Mucosa of descending colon (tissue), 3 donors: ENCODE measurements around the gene RAMACL. TPM values are rescaled to one million over a fixed set of nuclear protein-coding genes. Genes with fewer than 3 reads are reported as not detected.
A peak's percentile ranks its signal among the peaks of the same experiment; 100 is the strongest.

Experiments used
- ATAC-seq: fragments of 200-7000 bp; cut with Tn5 transposase; one replicate; pipeline ENCODE4 v1.9.1; 2020; ENCODE audit warnings: mild to moderate bottlenecking, moderate library complexity
- DNase-seq, 3 donors: peaks; one replicate each; pipeline ENCODE4 v3.0.0-alpha.2; 2020
- H3K36me3 ChIP-seq: fragments of 200-600 bp; one replicate; pipeline ENCODE4 v1.8.0; 2021; ENCODE audit warnings: low read depth, mild to moderate bottlenecking
- H3K4me1 ChIP-seq: fragments of 200-600 bp; one replicate; pipeline ENCODE4 v1.8.0; 2021; ENCODE audit warnings: low read depth, mild to moderate bottlenecking
- H3K4me3 ChIP-seq: fragments of 200-600 bp; one replicate; pipeline ENCODE4 v1.8.0; 2021; ENCODE audit warnings: mild to moderate bottlenecking
- H3K9me3 ChIP-seq: fragments of 200-600 bp; one replicate; pipeline ENCODE4 v1.8.0; 2021; ENCODE audit warnings: mild to moderate bottlenecking
- CTCF ChIP-seq: fragments of 200-600 bp; IDR thresholded peaks from one replicate; pipeline ENCODE4 v1.8.0; 2022; ENCODE audit warnings: antibody characterized with exemption, mild to moderate bottlenecking
- intact Hi-C, 2 donors: fragments of 100-400 bp; cut with DNase I in 1 of 2; cut with micrococcal nuclease in 1 of 2; formaldehyde crosslinking; loops; one replicate each; pipeline versions ENCODE4 v1.11.0 to v1.11.1; 2022; cut with DNase I, micrococcal nuclease
- total RNA-seq, 3 donors: library from RNA; stranded (reverse); fragmentation: NEBNext Ultra II Directional in 2 of 3; extraction: Animal tissue kit (Norgen Biotek cat#: 25700) in 2 of 3; gene quantifications; one replicate each; pipeline versions ENCODE4 v1.2.1 to v1.2.4, GENCODE V29; 2021 to 2023
- donor health status: DM: no; HTN: no; CAD: no; lungs with moderate emphysema.
- donor health status: DM: no; HTN: no; CAD: no.
- donor health status: DM: no; HTN: yes; CAD: no.

The RAMACL gene
- total RNA-seq, 3 donors from 2014 or later, result 0.66 to 1.7 (median 0.92) TPM

- no peak overlapping the region for H3K4me3 ChIP-seq
- H3K4me1 ChIP-seq, result peaks cover 2% of the 10 kb centered on the region
- no peaks in the 10 kb centered on the region for H3K36me3 ChIP-seq
- intact Hi-C loops, result no loop called here
- DNase-seq (no peak), ATAC-seq (no peak)
- TF ChIP-seq CTCF, result no peak
- no peaks in the 10 kb centered on the region for H3K9me3 ChIP-seq
These were observed 25.2 kb upstream of the RAMACL start for GRCh38 chr6:166611631-166612030.

- no peak for TF ChIP-seq CTCF
- peaks cover 2% of the 10 kb centered on the region for H3K4me1 ChIP-seq
- no peaks in the 10 kb centered on the region for H3K36me3 ChIP-seq
- ATAC-seq (no peak), DNase-seq (no peak)
- no peak overlapping the region for H3K4me3 ChIP-seq
- no peaks in the 10 kb centered on the region for H3K9me3 ChIP-seq
- intact Hi-C loops, result no loop called here
These were observed 23.6 kb upstream of the RAMACL start for GRCh38 chr6:166610069-166610468.

GRCh38 chr6:166608774-166609173 is 22.3 kb upstream of the RAMACL start:
- intact Hi-C loops, result no loop called here
- H3K9me3 ChIP-seq, result no peaks in the 10 kb centered on the region
- DNase-seq, result peak in 1 of 3 donors; percentile 33

GRCh38 chr6:166605752-166606151 is 19.3 kb upstream of the RAMACL start:
- Histone ChIP-seq H3K4me1 (no peaks in the 10 kb centered on the region), H3K9me3 (no peaks in the 10 kb centered on the region), H3K4me3 (no peak overlapping the region), H3K36me3 (no peaks in the 10 kb centered on the region)
- TF ChIP-seq CTCF, result no peak
- ATAC-seq (no peak), DNase-seq (no peak)
- intact Hi-C loops, result no loop called here

More at GRCh38 chr6:166608774-166609173, 22.3 kb upstream of the RAMACL start:
- peak; percentile 68 for ATAC-seq
- peaks cover 2% of the 10 kb centered on the region for H3K4me1 ChIP-seq
- no peak overlapping the region for H3K4me3 ChIP-seq
- H3K36me3 ChIP-seq, result no peaks in the 10 kb centered on the region
- TF ChIP-seq CTCF, result no peak

- Histone ChIP-seq H3K36me3 (no peaks in the 10 kb centered on the region), H3K4me1 (no peaks in the 10 kb centered on the region), H3K9me3 (no peaks in the 10 kb centered on the region), H3K4me3 (no peak overlapping the region)
- ATAC-seq, result no peak
- no peak for DNase-seq
- intact Hi-C loops, result no loop called here
- TF ChIP-seq CTCF, result no peak
These were observed 18.4 kb upstream of the RAMACL start for GRCh38 chr6:166604911-166605310.

GRCh38 chr6:166604328-166604727 is 17.9 kb upstream of the RAMACL start:
- no peak for TF ChIP-seq CTCF
- Histone ChIP-seq H3K36me3 (no peaks in the 10 kb centered on the region), H3K9me3 (no peaks in the 10 kb centered on the region), H3K4me3 (no peak overlapping the region), H3K4me1 (no peaks in the 10 kb centered on the region)
- ATAC-seq (no peak), DNase-seq (no peak)
- intact Hi-C loops, result no loop called here
